ENCODE measurements around the gene BTN1A1.
"Not testable (repeated sequence)": the region's sequence is repeated elsewhere in the genome, so short reads cannot be mapped to it uniquely, and the experiment has no call there.

BTN1A1 gene

GRCh38 chr6:26520237-26520849 lies 20.2 kb downstream of the BTN1A1 start:
- Histone ChIP-seq H3K9ac (ENCODE audit: low read depth, low read length) (peak overlapping the region; percentile 59), H3K4me1 (ENCODE audit: control insufficient read depth, insufficient read depth, low read length) (peaks cover 18% of the 10 kb centered on the region), H3K27me3 (ENCODE audit: control insufficient read depth, insufficient read depth, low read length) (no peaks in the 10 kb centered on the region), H3K36me3 (ENCODE audit: insufficient read depth, low read length) (no peaks in the 10 kb centered on the region), H3K9me3 (replicated peaks; ENCODE audit: low read length) (no peaks in the 10 kb centered on the region), H3K4me3 (ENCODE audit: low read length) (peak overlapping the region; percentile 64), H3K4me2 (ENCODE audit: low read length) (peak overlapping the region; percentile 79)

GRCh38 chr6:26520850-26521599 lies 20.9 kb downstream of the BTN1A1 start:
- peak overlapping the region; percentile 68 for H3K4me3 ChIP-seq (ENCODE audit: low read length)
- peak overlapping the region; percentile 89 for H3K4me2 ChIP-seq (ENCODE audit: low read length)
- H3K9me3 ChIP-seq (replicated peaks; ENCODE audit: low read length), result no peaks in the 10 kb centered on the region
- peak overlapping the region; percentile 87 for H3K9ac ChIP-seq (ENCODE audit: low read depth, low read length)
- H3K27me3 ChIP-seq (ENCODE audit: control insufficient read depth, insufficient read depth, low read length), result no peaks in the 10 kb centered on the region
- H3K4me1 ChIP-seq (ENCODE audit: control insufficient read depth, insufficient read depth, low read length), result peaks cover 18% of the 10 kb centered on the region
- no peaks in the 10 kb centered on the region for H3K36me3 ChIP-seq (ENCODE audit: insufficient read depth, low read length)

GRCh38 chr6:26521600-26522391 lies 21.7 kb downstream of the BTN1A1 start:
- peak overlapping the region; percentile 68 for H3K4me3 ChIP-seq (ENCODE audit: low read length)
- peak overlapping the region; percentile 89 for H3K4me2 ChIP-seq (ENCODE audit: low read length)
- H3K4me1 ChIP-seq (ENCODE audit: control insufficient read depth, insufficient read depth, low read length), result peaks cover 18% of the 10 kb centered on the region

GRCh38 chr6:26522486-26523228 lies 22.6 kb downstream of the BTN1A1 start:
- Histone ChIP-seq H3K4me2 (ENCODE audit: low read length) (peak overlapping the region; percentile 89), H3K4me1 (ENCODE audit: control insufficient read depth, insufficient read depth, low read length) (peaks cover 18% of the 10 kb centered on the region), H3K4me3 (ENCODE audit: low read length) (peak overlapping the region; percentile 68), H3K9ac (ENCODE audit: low read depth, low read length) (peak overlapping the region; percentile 87)
- not testable (repeated sequence) for H3K9me3 ChIP-seq (replicated peaks; ENCODE audit: low read length); H3K27me3 ChIP-seq (ENCODE audit: control insufficient read depth, insufficient read depth, low read length); H3K36me3 ChIP-seq (ENCODE audit: insufficient read depth, low read length)

More at GRCh38 chr6:26521600-26522391, 21.7 kb downstream of the BTN1A1 start:
- peak overlapping the region; percentile 87 for H3K9ac ChIP-seq (ENCODE audit: low read depth, low read length)
- no peaks in the 10 kb centered on the region for H3K9me3 ChIP-seq (replicated peaks; ENCODE audit: low read length)
- H3K27me3 ChIP-seq (ENCODE audit: control insufficient read depth, insufficient read depth, low read length), result no peaks in the 10 kb centered on the region
- H3K36me3 ChIP-seq (ENCODE audit: insufficient read depth, low read length), result no peaks in the 10 kb centered on the region

GRCh38 chr6:26524314-26524713 lies 24.2 kb downstream of the BTN1A1 start:
- H3K27me3 ChIP-seq (ENCODE audit: control insufficient read depth, insufficient read depth, low read length); H3K4me3 ChIP-seq (ENCODE audit: low read length); H3K9ac ChIP-seq (ENCODE audit: low read depth, low read length); H3K9me3 ChIP-seq (replicated peaks; ENCODE audit: low read length); H3K36me3 ChIP-seq (ENCODE audit: insufficient read depth, low read length); H3K4me2 ChIP-seq (ENCODE audit: low read length): not testable (repeated sequence)
- peaks cover 18% of the 10 kb centered on the region for H3K4me1 ChIP-seq (ENCODE audit: control insufficient read depth, insufficient read depth, low read length)

- no peak overlapping the region for H3K9ac ChIP-seq (ENCODE audit: low read depth, low read length)
- no peaks in the 10 kb centered on the region for H3K9me3 ChIP-seq (replicated peaks; ENCODE audit: low read length)
- H3K27me3 ChIP-seq (ENCODE audit: control insufficient read depth, insufficient read depth, low read length), result no peaks in the 10 kb centered on the region
- no peaks in the 10 kb centered on the region for H3K36me3 ChIP-seq (ENCODE audit: insufficient read depth, low read length)
- H3K4me3 ChIP-seq (ENCODE audit: low read length), result no peak overlapping the region
- H3K4me2 ChIP-seq (ENCODE audit: low read length), result no peak overlapping the region
- peaks cover 18% of the 10 kb centered on the region for H3K4me1 ChIP-seq (ENCODE audit: control insufficient read depth, insufficient read depth, low read length)
Measured at GRCh38 chr6:26524722-26525370, 24.7 kb downstream of the BTN1A1 start.

- Histone ChIP-seq H3K9ac (ENCODE audit: low read depth, low read length) (no peak overlapping the region), H3K36me3 (ENCODE audit: insufficient read depth, low read length) (no peaks in the 10 kb centered on the region)
Measured at GRCh38 chr6:26525838-26526237, 25.7 kb downstream of the BTN1A1 start.

GRCh38 chr6:26526928-26527327 lies 26.8 kb downstream of the BTN1A1 start:
- H3K36me3 ChIP-seq (ENCODE audit: insufficient read depth, low read length), result no peaks in the 10 kb centered on the region
- H3K4me2 ChIP-seq (ENCODE audit: low read length), result no peak overlapping the region
- no peaks in the 10 kb centered on the region for H3K9me3 ChIP-seq (replicated peaks; ENCODE audit: low read length)
- H3K4me1 ChIP-seq (ENCODE audit: control insufficient read depth, insufficient read depth, low read length), result peaks cover 10% of the 10 kb centered on the region
- H3K27me3 ChIP-seq (ENCODE audit: control insufficient read depth, insufficient read depth, low read length), result no peaks in the 10 kb centered on the region
- no peak overlapping the region for H3K4me3 ChIP-seq (ENCODE audit: low read length)
- no peak overlapping the region for H3K9ac ChIP-seq (ENCODE audit: low read depth, low read length)

More at GRCh38 chr6:26525838-26526237, 25.7 kb downstream of the BTN1A1 start:
- peaks cover 13% of the 10 kb centered on the region for H3K4me1 ChIP-seq (ENCODE audit: control insufficient read depth, insufficient read depth, low read length)
- no peaks in the 10 kb centered on the region for H3K9me3 ChIP-seq (replicated peaks; ENCODE audit: low read length)
- no peaks in the 10 kb centered on the region for H3K27me3 ChIP-seq (ENCODE audit: control insufficient read depth, insufficient read depth, low read length)
- no peak overlapping the region for H3K4me3 ChIP-seq (ENCODE audit: low read length)
- H3K4me2 ChIP-seq (ENCODE audit: low read length), result no peak overlapping the region

- Histone ChIP-seq H3K27me3 (ENCODE audit: control insufficient read depth, insufficient read depth, low read length) (no peaks in the 10 kb centered on the region), H3K4me1 (ENCODE audit: control insufficient read depth, insufficient read depth, low read length) (peaks cover 4% of the 10 kb centered on the region), H3K4me2 (ENCODE audit: low read length) (no peak overlapping the region), H3K9ac (ENCODE audit: low read depth, low read length) (no peak overlapping the region), H3K36me3 (ENCODE audit: insufficient read depth, low read length) (no peaks in the 10 kb centered on the region), H3K9me3 (replicated peaks; ENCODE audit: low read length) (no peaks in the 10 kb centered on the region), H3K4me3 (ENCODE audit: low read length) (no peak overlapping the region)
Measured at GRCh38 chr6:26530203-26530602, 30.1 kb downstream of the BTN1A1 start.

- no peak overlapping the region for H3K9ac ChIP-seq (ENCODE audit: low read depth, low read length)
- H3K9me3 ChIP-seq (replicated peaks; ENCODE audit: low read length), result no peaks in the 10 kb centered on the region
- peaks cover 17% of the 10 kb centered on the region for H3K4me1 ChIP-seq (ENCODE audit: control insufficient read depth, insufficient read depth, low read length)
- H3K4me2 ChIP-seq (ENCODE audit: low read length), result no peak overlapping the region
- H3K4me3 ChIP-seq (ENCODE audit: low read length), result no peak overlapping the region
- H3K27me3 ChIP-seq (ENCODE audit: control insufficient read depth, insufficient read depth, low read length), result no peaks in the 10 kb centered on the region
- no peaks in the 10 kb centered on the region for H3K36me3 ChIP-seq (ENCODE audit: insufficient read depth, low read length)
Measured at GRCh38 chr6:26531897-26532296, 31.8 kb downstream of the BTN1A1 start.
